DMS153 treated with DMSO at 0.1 percent for 48 hours (cell line): ENCODE measurements around the gene SORD.
"Not testable (repeated sequence)": the region's sequence is repeated elsewhere in the genome, so short reads cannot be mapped to it uniquely, and the experiment has no call there.

ENCODE experiments used
- DNase-seq: peaks from one replicate; lab custom pipeline; 2025; ENCODE audit not compliant: unreplicated experiment; lab: John Stamatoyannopoulos, UW

Gene SORD

DNA sequence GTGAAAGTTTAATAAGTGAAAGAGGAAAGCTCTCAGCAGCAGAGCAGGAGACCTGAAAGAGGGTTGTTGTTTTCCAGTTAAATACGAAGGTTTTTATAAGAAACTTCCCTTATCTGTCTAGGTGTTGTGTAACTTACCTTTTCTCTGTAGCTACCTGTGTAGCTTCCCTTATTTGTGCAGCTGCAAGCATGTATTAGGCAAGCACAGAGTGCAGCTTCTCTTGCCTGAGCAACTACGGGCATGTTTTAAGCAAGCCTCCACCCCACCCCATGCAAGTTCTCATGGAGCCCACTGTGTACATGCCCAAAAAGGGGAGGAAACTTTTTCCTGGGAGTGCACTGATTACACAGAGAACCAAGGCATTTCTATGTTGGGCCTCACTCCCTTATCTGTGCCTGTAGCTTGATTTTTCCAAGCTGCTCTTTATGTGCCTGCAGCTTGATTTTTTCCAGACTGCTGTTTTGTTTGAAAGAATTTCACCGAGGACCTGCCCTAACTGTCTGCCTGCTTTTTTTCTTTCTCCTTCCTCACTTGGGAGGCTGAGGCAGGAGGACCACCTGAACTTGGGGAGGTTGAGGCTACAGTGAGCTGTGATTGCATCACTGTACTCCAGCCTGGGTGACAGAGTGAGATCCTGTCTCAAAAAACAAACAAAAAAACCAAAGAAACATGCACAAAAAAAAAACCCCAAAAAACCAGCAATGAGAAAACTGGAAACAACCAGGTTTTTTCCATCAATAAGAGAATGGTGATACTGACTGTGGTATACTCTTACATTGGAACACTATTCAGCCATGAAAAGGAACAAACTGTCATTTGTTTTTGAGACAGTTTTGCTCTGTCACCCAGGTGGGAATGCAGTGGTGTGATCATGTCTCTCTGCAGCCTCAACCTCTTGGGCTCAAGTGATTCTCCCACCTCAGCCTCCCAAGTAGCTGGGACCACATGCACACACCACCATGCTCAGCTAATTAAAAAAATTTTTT, 36.0 kb downstream of the SORD start:
- not testable (repeated sequence) for DNase-seq

DNA sequence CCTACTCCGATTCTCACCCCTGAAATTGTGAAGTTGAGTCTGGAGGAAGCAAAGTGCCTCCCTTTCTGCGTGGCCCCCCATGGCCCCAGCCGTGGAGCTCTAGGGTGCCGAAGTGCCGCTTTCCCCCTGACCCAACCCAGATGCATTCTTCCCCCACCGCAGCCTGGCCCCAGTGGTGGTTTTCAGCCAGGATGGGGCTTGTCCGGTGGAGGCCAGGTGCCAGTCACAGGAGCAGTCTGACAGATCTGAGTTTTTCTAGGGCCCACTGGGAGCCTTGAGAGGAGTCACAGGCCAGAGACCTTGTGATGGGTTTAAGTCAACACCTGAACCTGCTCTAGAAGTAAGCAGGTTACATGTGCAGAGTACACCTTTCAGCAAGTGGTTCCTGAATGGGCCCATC, 39.3 kb downstream of the SORD start:
- not testable (repeated sequence) for DNase-seq

DNA sequence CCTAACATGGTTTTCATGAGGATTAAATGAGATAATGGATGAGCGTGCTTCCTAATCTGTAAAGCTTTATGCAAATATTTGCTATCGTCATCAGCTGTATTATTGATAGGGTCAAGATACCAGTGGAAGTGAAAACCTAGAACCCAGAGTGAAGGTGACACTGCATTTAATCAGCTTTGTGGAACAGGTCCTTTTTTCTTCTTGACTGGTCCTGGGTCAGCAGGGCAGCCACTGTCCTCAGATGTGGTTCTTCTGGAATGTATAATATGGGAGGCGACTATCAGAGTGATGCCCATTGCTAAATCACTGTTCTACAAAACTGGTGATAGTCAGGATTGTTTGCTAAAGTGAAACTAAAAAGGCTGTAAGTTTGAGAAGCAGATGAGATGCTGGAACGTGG, 41.4 kb downstream of the SORD start:
- no peak for DNase-seq

DNA sequence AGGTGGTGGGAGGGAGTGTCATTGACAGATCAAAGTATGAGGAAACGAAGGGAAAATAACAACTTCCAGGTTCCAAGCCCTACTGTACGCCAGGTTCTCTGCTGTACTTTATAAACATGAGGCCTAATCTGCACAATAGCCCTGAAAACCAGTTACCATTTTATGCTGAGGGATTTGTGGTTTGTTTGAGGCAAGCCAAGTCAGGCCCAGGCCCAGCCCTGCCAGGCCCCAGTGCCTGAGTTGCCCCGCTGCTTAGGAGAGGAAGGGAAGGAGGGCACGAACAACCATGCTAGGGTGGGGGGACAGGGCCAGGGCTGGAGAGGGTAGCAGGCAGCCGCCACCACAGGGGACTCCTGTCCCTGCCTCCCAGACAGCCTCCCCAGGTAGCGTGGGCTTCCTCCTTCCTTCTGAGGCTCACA, 47.0 kb downstream of the SORD start:
- not testable (repeated sequence) for DNase-seq

DNA sequence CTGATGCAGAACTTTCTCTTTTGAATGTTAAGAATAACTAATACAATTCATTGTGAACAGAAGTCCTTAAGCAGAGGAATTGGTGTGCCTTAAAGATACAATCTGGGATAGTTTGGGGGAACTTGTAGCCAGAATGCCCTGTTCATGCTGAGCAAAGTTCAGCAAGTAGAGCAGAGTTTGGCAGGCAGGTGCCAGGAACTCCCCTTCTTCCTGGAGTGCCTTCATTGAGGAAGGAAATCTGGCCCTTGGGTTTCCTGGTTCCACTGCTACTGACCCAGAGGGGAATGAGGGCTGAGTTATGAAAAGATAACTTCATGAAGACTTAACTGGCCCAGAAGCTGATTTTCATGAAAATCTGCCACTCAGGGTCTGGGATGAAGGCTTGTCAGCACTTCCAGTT, 50.6 kb downstream of the SORD start:
- DNase-seq, result not testable (repeated sequence)

DNA sequence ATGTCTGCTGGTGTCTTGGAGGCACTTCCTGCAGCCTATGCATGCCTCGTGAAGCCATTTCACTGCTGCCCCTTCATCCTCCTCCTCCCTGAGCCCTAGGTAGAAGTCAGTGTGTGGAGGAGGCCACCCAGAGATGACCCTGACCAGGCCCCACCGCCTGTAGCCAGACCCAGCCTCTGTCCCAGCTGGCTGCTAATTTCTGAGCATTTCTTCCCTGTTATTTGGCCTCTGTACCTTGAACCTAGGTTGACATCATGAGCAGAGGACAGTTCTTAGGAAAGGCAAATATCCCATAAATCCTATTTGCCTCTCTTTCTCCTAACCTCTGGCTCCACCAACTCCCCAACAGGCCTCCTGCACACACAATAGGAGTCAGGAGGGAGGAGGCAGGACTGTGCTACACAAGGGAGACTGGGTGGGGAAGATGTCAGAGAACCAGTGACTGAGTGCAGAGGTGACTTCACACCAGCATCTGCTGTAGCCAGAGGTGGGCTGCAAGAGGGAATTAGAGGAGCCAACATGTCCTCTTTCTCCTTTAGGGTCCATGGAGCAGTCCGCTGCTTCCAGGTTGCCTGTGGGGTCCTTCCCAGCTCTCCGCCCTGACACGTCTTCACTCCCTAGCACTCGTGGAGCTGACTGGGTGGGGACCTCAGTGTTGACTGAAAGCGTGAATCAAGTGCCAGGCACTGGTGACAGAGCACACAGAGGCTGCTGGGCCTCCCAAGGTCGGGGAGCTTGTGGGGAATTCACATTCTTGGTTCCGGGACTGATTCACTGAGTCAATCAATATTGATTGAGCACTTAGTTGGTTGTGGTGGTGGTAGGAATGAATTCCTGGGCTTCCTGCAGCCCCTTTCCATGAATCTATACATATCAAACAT, 52.7 kb downstream of the SORD start:
- not testable (repeated sequence) for DNase-seq

DNA sequence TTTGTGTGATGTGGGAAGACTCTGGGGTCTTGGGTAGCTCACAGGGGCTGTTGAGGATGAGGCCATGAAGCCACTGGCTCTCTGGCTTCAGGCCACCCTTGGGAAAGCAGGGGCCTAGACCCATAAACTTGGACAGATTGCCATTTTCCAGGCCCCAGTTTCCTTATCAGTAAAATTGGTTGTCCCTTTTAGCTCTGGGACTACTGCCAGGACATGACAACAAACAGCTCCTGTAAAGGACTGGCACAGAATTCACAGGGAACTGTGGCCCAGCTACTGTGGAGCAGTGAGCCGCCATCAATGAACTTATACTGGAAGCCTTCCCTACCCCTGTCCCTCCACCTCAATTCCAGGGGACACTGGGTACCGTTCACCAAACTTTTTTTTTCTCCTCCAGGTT, 54.4 kb downstream of the SORD start:
- DNase-seq, result not testable (repeated sequence)

DNA sequence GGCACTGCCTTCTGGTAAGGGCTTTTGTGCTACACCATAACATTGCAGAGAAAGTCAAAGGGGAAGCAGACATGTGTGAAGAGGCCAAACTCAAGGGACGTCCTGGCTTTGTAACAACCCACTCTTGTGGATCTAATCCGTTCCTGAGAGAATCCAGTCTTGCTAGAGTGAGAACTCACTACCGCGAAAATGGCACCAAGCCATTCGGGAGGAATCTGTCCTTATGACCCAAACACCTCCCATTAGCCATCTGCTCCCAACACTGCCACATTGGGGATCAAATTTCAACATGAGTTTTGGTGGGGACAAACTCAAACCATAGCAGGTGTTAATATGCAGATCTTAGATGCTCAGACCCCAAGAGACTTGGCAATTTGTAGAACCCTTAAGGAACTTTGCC, 56.2 kb downstream of the SORD start:
- DNase-seq, result not testable (repeated sequence)

DNA sequence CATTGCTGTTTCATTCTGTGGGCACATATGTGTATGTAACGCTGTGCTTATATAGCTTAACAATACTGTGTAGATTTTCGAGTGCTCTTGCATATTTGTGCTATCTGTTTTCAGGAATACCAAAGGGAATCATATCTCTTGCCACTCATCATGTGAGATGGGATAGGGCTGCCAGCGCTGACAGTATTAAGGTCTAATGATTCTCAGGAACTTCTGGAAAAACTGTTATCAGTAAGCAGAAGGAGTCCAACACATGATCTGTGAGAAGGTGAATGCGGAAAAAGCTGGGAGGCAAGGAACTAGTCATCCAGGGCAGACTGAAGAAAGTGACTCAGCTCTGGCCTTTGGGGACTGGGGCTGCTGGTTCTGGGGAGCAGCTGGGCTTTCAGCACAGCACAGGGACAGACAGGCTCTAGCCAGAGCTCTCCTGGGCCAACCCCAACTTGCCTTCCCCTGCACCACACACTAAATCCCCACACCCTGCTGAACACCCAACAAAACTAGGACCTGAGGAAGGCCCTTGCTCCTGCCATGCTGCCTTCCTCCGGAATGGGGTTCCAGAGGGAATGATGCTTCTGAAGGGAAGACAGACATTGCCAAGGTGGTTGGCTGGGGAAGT, 56.7 kb downstream of the SORD start:
- DNase-seq, result not testable (repeated sequence)

DNA sequence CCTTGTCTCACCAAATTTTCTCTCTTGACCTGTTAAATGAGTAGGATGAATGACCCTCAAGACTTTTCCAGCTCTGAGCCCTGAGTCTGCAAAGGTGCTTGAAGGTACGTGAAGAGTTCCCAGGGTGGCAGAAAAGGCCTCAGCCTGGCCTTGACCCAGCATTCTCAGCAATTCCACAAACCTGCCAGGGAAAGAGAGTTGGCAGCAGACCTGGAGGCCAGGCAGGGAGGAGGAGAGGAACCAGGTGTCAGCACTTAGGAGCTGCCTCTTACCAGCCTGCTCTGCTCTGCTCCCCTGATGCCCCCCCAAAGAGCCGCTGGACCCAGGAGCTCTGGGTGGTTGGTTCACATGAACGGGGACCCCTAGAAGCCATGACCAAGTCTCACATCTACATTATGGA, 57.6 kb downstream of the SORD start:
- DNase-seq, result not testable (repeated sequence)

DNA sequence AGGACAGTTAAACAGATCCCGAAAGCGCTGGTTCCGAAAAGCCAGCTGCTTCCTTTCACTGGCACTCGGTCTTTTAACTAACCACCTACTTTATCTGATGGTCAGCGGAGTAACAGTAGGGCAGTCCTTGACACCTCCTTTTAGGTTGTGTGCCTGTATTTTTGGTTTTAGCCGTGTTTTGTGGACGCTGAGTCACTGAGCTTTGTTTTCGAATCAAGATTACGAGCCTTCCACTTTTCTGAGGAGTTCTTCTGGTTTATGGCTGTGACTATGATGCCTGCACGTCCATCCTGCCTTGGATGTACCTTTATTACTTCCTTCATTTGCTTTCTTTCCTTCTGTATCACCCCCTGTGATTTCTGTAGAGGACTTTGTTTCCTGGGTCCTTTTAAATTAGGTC, 59.4 kb downstream of the SORD start:
- DNase-seq, result not testable (repeated sequence)

DNA sequence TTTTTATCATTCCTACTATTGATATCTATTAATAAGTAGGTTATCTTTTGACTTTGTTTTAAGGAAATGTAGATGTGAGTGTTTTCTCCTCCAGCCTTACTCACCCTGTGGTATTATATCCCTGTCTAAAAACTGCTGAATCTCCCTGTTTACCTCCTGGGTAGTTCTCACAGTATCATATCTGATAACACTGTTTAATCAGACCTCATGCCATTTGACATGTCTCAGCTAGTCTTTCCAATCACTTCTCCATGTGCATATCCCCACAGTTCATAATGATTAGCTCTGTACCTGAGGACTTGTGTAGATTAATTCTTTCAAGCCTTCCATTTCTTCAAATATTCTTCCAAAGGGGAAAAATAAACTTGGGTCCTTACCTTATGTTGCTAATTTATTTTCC, 60.2 kb downstream of the SORD start:
- DNase-seq, result no peak

DNA sequence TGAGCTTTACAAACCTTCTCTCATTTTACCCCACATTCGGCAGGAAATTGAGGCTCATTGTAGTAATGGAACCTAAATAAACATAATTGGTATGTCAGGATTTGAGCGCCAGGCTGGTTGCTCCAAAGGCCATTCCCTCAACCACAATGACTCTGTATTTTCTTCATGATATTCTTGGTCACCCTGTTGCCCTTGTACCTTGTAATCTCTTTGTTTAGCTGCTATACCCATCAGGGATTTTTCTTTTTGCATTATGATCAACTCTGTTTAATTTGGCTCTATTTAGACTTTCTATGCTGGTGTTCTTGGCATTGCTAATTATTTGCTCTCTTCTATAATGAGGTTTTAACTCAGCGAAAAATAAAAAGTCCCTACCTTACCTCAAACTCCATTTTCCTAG, 61.2 kb downstream of the SORD start:
- no peak for DNase-seq

DNA sequence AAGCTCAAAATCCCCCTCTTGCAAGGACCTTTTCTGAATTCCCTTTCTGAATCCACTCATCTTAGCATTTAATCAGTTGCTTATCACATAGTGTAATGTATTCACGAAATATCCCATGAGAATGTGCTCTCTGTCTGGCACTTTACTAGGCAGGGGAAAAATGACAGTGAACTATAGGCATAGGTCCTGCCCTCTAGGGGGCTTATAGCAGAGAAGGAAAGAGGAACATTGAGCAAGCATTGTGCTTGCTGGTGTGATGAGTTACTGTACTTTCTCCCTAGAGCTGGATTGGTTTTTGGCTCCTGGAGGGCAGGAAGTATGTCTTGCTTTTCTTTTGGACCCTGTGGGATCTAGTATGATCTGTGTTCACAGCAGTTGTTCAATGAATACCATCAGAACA, 64.5 kb downstream of the SORD start:
- DNase-seq, result no peak

DNA sequence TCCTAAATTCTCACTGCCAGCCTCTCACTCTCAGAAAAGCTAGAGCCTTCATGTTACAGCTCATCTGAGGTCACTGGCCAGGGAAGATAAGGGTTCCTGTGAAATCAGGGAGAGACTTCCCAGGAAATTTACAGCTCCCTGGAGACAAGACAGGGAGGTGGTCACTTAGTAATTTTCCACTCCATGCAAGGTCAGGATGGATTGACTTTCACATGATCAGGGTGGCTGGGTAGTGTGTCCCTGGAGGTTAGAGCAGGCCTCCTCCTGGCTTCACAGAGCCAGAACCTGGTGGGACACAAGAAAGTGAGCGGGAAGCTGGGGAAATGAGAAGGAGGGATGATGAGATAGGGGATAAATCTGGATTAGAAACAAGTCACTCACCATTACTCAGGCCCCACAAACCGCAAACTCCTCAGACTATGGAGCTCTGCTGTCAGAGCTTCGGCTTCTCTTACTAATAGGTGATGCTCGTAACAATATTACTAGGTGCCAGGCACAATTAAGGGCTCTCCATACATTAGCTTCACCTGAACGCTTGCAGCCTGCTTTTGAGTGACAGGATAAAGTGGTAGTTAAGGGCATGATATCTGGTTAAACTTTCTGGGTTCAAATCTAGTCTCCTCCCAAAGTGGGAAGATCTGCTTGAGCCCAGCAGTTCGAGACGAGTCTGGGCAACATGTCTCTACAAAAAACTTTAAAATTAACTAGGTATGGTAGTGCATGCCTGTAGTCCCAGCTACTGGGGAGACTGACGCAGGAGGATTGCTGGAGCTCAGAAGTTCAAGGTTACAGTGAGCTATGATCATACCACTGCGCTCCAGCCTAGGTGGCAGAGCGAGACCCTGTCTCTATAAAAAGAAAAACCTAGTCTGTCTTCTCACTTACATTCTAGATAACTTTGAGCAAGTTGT, 66.1 kb downstream of the SORD start:
- DNase-seq, result no peak

DNA sequence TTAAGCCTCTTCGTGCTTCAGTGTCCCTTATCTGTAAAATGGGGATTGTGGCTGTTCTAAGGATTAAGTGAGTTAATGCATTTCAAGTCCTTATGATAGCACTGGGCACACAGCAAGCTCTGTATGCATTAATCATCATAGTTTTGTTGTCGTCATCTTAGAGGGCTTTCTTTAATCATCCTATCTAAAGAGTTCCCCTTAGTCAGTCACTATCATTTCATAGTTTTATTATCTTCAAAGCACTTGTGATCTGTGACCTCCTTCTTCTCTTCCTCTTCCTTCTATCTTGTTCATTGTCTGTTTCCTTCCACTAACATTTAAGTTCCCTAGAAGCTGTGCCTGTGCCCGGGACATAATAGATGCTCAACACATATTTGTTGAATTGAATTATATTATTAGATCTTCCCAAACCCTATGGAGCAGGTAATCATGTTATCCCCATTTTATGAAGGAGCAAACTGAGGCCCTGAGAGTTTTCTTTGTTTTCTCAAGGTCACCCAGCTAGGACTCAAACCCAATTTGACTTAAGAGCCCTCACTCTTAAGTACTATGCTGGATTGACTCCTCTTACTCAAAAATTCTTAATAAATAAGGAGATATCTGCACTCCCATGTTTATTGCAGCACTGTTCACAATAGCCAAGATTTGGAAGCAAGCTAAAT, 66.8 kb downstream of the SORD start:
- DNase-seq, result no peak

DNA sequence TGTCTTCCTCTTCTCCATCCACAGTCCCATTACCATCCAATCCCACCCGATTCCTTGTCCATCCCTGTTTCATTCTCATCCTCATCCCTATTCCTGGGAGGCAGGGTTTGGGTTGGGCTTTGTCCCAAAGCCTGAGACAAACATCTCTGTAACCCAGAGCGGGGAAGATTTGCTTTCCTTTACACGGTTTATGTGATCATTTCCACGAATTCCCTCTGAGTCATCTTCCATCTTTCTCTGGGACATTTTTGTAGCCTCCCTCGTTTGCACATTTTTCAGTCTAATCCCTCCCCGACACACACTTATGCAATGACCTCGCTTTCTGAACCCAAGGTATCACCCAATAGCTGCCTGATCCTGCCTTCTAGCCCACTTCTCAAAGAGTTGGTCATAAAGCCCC, 68.2 kb downstream of the SORD start:
- DNase-seq, result no peak

DNA sequence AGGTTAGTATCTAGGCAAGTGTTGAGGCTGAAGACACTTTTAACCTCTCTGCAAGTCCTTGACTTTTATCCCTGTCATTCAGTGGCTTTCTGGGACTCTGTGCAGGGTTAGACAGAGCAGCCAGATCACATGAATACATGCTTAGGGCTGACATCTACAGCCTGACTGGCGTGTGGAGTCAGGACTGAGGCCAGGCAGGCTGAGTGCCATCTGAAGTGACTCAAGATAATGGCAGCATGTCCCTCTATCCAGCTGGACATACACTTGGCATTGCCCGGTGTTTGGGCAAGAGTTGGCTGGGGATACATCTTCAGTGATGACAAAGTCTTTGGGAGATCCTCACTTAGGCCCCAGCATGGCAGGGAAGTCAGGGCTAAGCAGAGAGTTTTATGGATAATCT, 68.6 kb downstream of the SORD start:
- DNase-seq, result no peak

DNA sequence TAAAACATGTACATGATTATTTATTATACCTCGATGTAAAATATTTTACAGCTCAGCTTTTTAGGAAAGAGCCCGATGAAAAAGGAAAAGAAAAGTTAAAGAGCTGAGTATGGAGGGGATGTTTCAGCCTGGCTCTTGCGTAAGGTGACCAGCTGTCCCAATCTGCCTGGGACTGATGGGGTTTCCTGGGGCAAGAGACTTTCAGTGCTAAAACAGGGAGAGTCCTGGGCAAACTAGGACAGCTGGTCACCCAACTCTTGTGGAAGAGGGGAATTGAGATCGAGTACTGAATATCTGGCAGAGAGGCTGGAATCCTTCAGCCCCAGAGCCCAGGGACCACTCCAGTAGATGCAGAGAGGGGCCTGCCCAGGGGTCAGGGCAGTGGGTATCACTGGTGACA, 70.0 kb downstream of the SORD start:
- DNase-seq, result no peak
